GM12892 (cell line): Measurements from ENCODE around the gene EMILIN1.

ENCODE experiments used
- POLR2A ChIP-seq: IDR thresholded peaks from 2 replicates; pipeline ENCODE4 v1.6.1; 2011; ENCODE audit warnings: low read depth, low read length, control low read depth
- TAF1 ChIP-seq: IDR thresholded peaks from 2 replicates; pipeline ENCODE4 v1.6.1; 2011; ENCODE audit warnings: low read depth, mild to moderate bottlenecking, control low read depth, low read length, borderline replicate concordance

- TF ChIP-seq POLR2A (no peak), TAF1 (no peak)
These were observed at the start of gene EMILIN1 for GRCh38 chr2:27078267-27079194.
